ENCODE data around the gene FSTL4. TPM values are rescaled to one million over a fixed set of nuclear protein-coding genes. Genes with fewer than 3 reads are reported as not detected.

The FSTL4 gene
- total and polyA plus RNA-seq, 4 donors: 0.02 to 0.18 TPM; not detected in 2

DNA sequence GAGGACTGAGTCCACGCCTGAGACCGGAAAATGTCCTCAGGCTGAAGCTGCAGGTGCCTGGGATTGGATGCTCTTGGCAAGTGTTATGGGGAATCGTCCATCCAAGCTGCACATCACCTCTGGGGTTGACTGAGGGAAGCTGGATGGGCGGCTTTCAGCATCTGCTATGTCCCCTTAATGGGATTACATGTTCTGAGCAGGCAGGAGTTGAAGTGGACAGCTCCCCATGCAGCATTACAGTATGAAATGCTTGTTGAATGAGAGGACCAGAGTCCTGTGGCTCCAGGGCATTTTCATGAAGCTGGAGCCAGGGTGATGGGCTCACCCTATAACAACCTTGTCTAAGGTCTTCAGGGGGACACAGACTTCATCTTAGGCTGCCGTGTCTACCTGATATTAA lies 289.6 kb downstream of the FSTL4 start (continued):
- TF ChIP-seq, protein P1, sequence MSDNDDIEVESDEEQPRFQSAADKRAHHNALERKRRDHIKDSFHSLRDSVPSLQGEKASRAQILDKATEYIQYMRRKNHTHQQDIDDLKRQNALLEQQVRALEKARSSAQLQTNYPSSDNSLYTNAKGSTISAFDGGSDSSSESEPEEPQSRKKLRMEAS (IDR thresholded peaks at IDR 0.05): no peak
- TF ChIP-seq TAF1 (conservative IDR thresholded peaks at IDR 0.05) (no peak), RAD21 (IDR thresholded peaks at IDR 0.05) (no peak), YY1 (IDR thresholded peaks at IDR 0.05) (no peak), RXRA (IDR thresholded peaks at IDR 0.05) (no peak), HNF4A (conservative IDR thresholded peaks at IDR 0.05) (no peak)

GRCh38 chr5:133321833-133322420 lies 290.4 kb downstream of the FSTL4 start:
- DNase-seq (ENCODE audit: low spot score): no peak
- H3K36me3 ChIP-seq (ENCODE audit: control insufficient read depth in 4 of 4, insufficient read depth in 3 of 4, low read depth in 1 of 4, low read length in 3 of 4): no peaks in the 10 kb centered on the region
- no peak overlapping the region for H3K27ac ChIP-seq (ENCODE audit: low read depth in 1 of 2, low read length in 2 of 2)
- H3K9me3 ChIP-seq (ENCODE audit: control insufficient read depth in 4 of 4, low read length in 3 of 4): no peaks in the 10 kb centered on the region
- TF ChIP-seq GABPA (IDR thresholded peaks at IDR 0.05 in 1 of 2, conservative IDR thresholded peaks at IDR 0.05 in 1 of 2): no peak
- no peak for TF ChIP-seq SP1 (IDR thresholded peaks at IDR 0.05)
- no peak for TF ChIP-seq YY1 (IDR thresholded peaks at IDR 0.05)
- no peak for TF ChIP-seq REST (IDR thresholded peaks at IDR 0.05)
- no peak for TF ChIP-seq RAD21 (IDR thresholded peaks at IDR 0.05)
- TF ChIP-seq, protein P2, sequence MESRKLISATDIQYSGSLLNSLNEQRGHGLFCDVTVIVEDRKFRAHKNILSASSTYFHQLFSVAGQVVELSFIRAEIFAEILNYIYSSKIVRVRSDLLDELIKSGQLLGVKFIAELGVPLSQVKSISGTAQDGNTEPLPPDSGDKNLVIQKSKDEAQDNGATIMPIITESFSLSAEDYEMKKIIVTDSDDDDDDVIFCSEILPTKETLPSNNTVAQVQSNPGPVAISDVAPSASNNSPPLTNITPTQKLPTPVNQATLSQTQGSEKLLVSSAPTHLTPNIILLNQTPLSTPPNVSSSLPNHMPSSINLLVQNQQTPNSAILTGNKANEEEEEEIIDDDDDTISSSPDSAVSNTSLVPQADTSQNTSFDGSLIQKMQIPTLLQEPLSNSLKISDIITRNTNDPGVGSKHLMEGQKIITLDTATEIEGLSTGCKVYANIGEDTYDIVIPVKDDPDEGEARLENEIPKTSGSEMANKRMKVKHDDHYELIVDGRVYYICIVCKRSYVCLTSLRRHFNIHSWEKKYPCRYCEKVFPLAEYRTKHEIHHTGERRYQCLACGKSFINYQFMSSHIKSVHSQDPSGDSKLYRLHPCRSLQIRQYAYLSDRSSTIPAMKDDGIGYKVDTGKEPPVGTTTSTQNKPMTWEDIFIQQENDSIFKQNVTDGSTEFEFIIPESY (IDR thresholded peaks at IDR 0.05): no peak
- TF ChIP-seq RXRA (IDR thresholded peaks at IDR 0.05): no peak
- TF ChIP-seq NR2F2 (IDR thresholded peaks at IDR 0.05): no peak
- TF ChIP-seq TAF1 (conservative IDR thresholded peaks at IDR 0.05): no peak
- no peak for TF ChIP-seq JUND (IDR thresholded peaks at IDR 0.05)
- TF ChIP-seq, protein P3, sequence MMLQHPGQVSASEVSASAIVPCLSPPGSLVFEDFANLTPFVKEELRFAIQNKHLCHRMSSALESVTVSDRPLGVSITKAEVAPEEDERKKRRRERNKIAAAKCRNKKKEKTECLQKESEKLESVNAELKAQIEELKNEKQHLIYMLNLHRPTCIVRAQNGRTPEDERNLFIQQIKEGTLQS (IDR thresholded peaks at IDR 0.05): no peak
- TF ChIP-seq HNF4G (IDR thresholded peaks at IDR 0.05): no peak
- TF ChIP-seq CTCF (IDR thresholded peaks at IDR 0.05; ENCODE audit: low read depth, low read length, missing input control): no peak
- TF ChIP-seq FOXA1 (IDR thresholded peaks at IDR 0.05): no peak
- TF ChIP-seq FOXA2 (IDR thresholded peaks at IDR 0.05): no peak
- TF ChIP-seq EGR1 (IDR thresholded peaks at IDR 0.05; ENCODE audit: low read depth in 2 of 2): no peak
- no peak for TF ChIP-seq HNF4A (conservative IDR thresholded peaks at IDR 0.05)
- TF ChIP-seq, protein P1 (IDR thresholded peaks at IDR 0.05): no peak
- H3K9ac ChIP-seq (ENCODE audit: low read depth in 1 of 2, low read length in 2 of 2): no peak overlapping the region
- H3K4me1 ChIP-seq (ENCODE audit: control insufficient read depth in 4 of 4, insufficient read depth in 4 of 4, low read length in 3 of 4): peaks cover 5 to 16% (median 13%) of the 10 kb centered on the region in 4 donors
- 76% methylated on average over 6 of the region's 6 CpGs for WGBS
- H3K4me3 ChIP-seq (ENCODE audit: low read depth in 1 of 3, low read length in 3 of 3): no peak overlapping the region
- no peaks in the 10 kb centered on the region for H3K27me3 ChIP-seq (ENCODE audit: control insufficient read depth in 4 of 4, insufficient read depth in 4 of 4, low read length in 3 of 4)

Measured in liver (tissue), 9 donors.